ENCODE measurements around the gene ARL5A. TPM values are rescaled to one million over a fixed set of nuclear protein-coding genes. Genes with fewer than 3 reads are reported as not detected.

ARL5A gene
- total RNA-seq, 1 donor = 47.8 TPM

- H3K27ac ChIP-seq (ENCODE audit: low read depth, low read length) = no peak overlapping the region
- TF ChIP-seq CTCF (IDR thresholded peaks at IDR 0.05; ENCODE audit: extremely low read depth, low read depth, low read length) = no peak
- no peak overlapping the region for H3K4me2 ChIP-seq (ENCODE audit: insufficient read depth, low read length)
- peaks cover 89% of the 10 kb centered on the region for H3K79me2 ChIP-seq (ENCODE audit: insufficient read depth, low read length)
- no peak overlapping the region for H2AFZ ChIP-seq (ENCODE audit: low read length)
- no peak overlapping the region for H3K4me3 ChIP-seq (ENCODE audit: insufficient read depth, low read length)
- H3K27me3 ChIP-seq (ENCODE audit: insufficient read depth, low read length) = no peaks in the 10 kb centered on the region
- H3K9me3 ChIP-seq (ENCODE audit: low read depth, low read length) = no peaks in the 10 kb centered on the region
- no peaks in the 10 kb centered on the region for H3K36me3 ChIP-seq (ENCODE audit: insufficient read depth, low read length)
- DNase-seq (ENCODE audit: insufficient read length, low spot score, missing footprints) = no peak
- H3K4me1 ChIP-seq (ENCODE audit: insufficient read depth, low read length) = peaks cover 25% of the 10 kb centered on the region
- peaks cover 56% of the 10 kb centered on the region for H4K20me1 ChIP-seq (ENCODE audit: insufficient read depth, low read length)
Measured at GRCh38 chr2:151823651-151824050, 4.6 kb downstream of the ARL5A start.

GRCh38 chr2:151819920-151820319, 8.3 kb downstream of the ARL5A start:
- Histone ChIP-seq H2AFZ (ENCODE audit: low read length) (no peak overlapping the region), H4K20me1 (ENCODE audit: insufficient read depth, low read length) (peaks cover 57% of the 10 kb centered on the region), H3K79me2 (ENCODE audit: insufficient read depth, low read length) (peaks cover 91% of the 10 kb centered on the region), H3K4me1 (ENCODE audit: insufficient read depth, low read length) (peaks cover 11% of the 10 kb centered on the region), H3K4me2 (ENCODE audit: insufficient read depth, low read length) (no peak overlapping the region), H3K27me3 (ENCODE audit: insufficient read depth, low read length) (no peaks in the 10 kb centered on the region), H3K36me3 (ENCODE audit: insufficient read depth, low read length) (no peaks in the 10 kb centered on the region), H3K9me3 (ENCODE audit: low read depth, low read length) (no peaks in the 10 kb centered on the region), H3K4me3 (ENCODE audit: insufficient read depth, low read length) (no peak overlapping the region), H3K27ac (ENCODE audit: low read depth, low read length) (no peak overlapping the region)
- TF ChIP-seq CTCF (IDR thresholded peaks at IDR 0.05; ENCODE audit: extremely low read depth, low read depth, low read length) = no peak
- DNase-seq (ENCODE audit: insufficient read length, low spot score, missing footprints) = no peak

- Histone ChIP-seq H4K20me1 (ENCODE audit: insufficient read depth, low read length) (peaks cover 43% of the 10 kb centered on the region), H3K27me3 (ENCODE audit: insufficient read depth, low read length) (no peaks in the 10 kb centered on the region), H3K4me2 (ENCODE audit: insufficient read depth, low read length) (no peak overlapping the region), H3K36me3 (ENCODE audit: insufficient read depth, low read length) (peaks cover 1% of the 10 kb centered on the region), H3K4me1 (ENCODE audit: insufficient read depth, low read length) (no peaks in the 10 kb centered on the region), H3K4me3 (ENCODE audit: insufficient read depth, low read length) (no peak overlapping the region), H3K27ac (ENCODE audit: low read depth, low read length) (no peak overlapping the region), H3K9me3 (ENCODE audit: low read depth, low read length) (no peaks in the 10 kb centered on the region), H2AFZ (ENCODE audit: low read length) (no peak overlapping the region), H3K79me2 (ENCODE audit: insufficient read depth, low read length) (peaks cover 73% of the 10 kb centered on the region)
- DNase-seq (ENCODE audit: insufficient read length, low spot score, missing footprints) = no peak
- TF ChIP-seq CTCF (IDR thresholded peaks at IDR 0.05; ENCODE audit: extremely low read depth, low read depth, low read length) = no peak
Measured at GRCh38 chr2:151817929-151818328, 10.3 kb downstream of the ARL5A start.

- Histone ChIP-seq H3K27me3 (ENCODE audit: insufficient read depth, low read length) (no peaks in the 10 kb centered on the region), H4K20me1 (ENCODE audit: insufficient read depth, low read length) (peaks cover 34% of the 10 kb centered on the region), H2AFZ (ENCODE audit: low read length) (no peak overlapping the region), H3K4me1 (ENCODE audit: insufficient read depth, low read length) (no peaks in the 10 kb centered on the region), H3K36me3 (ENCODE audit: insufficient read depth, low read length) (peaks cover 4% of the 10 kb centered on the region), H3K27ac (ENCODE audit: low read depth, low read length) (no peak overlapping the region), H3K9me3 (ENCODE audit: low read depth, low read length) (no peaks in the 10 kb centered on the region), H3K4me2 (ENCODE audit: insufficient read depth, low read length) (no peak overlapping the region), H3K79me2 (ENCODE audit: insufficient read depth, low read length) (peaks cover 63% of the 10 kb centered on the region), H3K4me3 (ENCODE audit: insufficient read depth, low read length) (no peak overlapping the region)
- no peak for TF ChIP-seq CTCF (IDR thresholded peaks at IDR 0.05; ENCODE audit: extremely low read depth, low read depth, low read length)
- no peak for DNase-seq (ENCODE audit: insufficient read length, low spot score, missing footprints)
Measured at GRCh38 chr2:151816843-151817242, 11.4 kb downstream of the ARL5A start.

Data from osteoblast (primary cell).